H1 (cell line): ENCODE measurements around the gene RBBP5. TPM values are rescaled to one million over a fixed set of nuclear protein-coding genes. Genes with fewer than 3 reads are reported as not detected.

Experiments
- CTCF ChIA-PET: fragments of 300-600 bp; sonication (Branson Sonifier 250); formaldehyde crosslinking; loops from one replicate; lab custom pipeline; 2021; ENCODE audit not compliant: partially characterized antibody; lab: Charles Lee
- POLR2A ChIA-PET: fragments of 300-600 bp; sonication (Branson Sonifier 250); formaldehyde crosslinking; loops from one replicate; lab custom pipeline; 2021; ENCODE audit warnings: inconsistent platforms; ENCODE audit not compliant: partially characterized antibody; lab: Charles Lee
- DNase-seq, 2 experiments: peaks; one replicate each; pipeline versions ENCODE4 v3.0.0 to v3.0.0-alpha.2; 2010 to 2022; ENCODE audit warnings: low spot score in 2 of 2, low read depth in 1 of 2, mixed read lengths in 1 of 2
- FAIRE-seq: peaks from 2 replicates; lab custom pipeline; 2011; peaks lifted over from hg19 to GRCh38; lab: Jason Lieb, UNC
- H2AFZ ChIP-seq: 2 replicates; pipeline ENCODE4 v1.8.1; 2012; ENCODE audit warnings: low read length, inconsistent platforms
- H2AK5ac ChIP-seq: 2 replicates; pipeline ENCODE4 v1.6.1; 2013; ENCODE audit warnings: low read depth, low read length
- H2BK120ac ChIP-seq: replicated peaks from 2 replicates; pipeline ENCODE3; 2013; ENCODE audit warnings: low read depth, low read length, inconsistent platforms
- H2BK12ac ChIP-seq: 2 replicates; pipeline ENCODE4 v1.6.1; 2013; ENCODE audit warnings: low read depth, low read length
- H2BK15ac ChIP-seq: 2 replicates; pipeline ENCODE4 v1.6.1; 2013; ENCODE audit warnings: low read length
- H2BK20ac ChIP-seq: 2 replicates; pipeline ENCODE4 v1.6.1; 2013; ENCODE audit warnings: low read length
- H2BK5ac ChIP-seq: 2 replicates; pipeline ENCODE4 v1.6.1; 2013; ENCODE audit warnings: low read depth, low read length
- H3K14ac ChIP-seq: 2 replicates; pipeline ENCODE4 v1.6.1; 2013; ENCODE audit warnings: inconsistent platforms; ENCODE audit not compliant: insufficient read length
- H3K18ac ChIP-seq: 2 replicates; pipeline ENCODE4 v1.6.1; 2013; ENCODE audit warnings: low read length; ENCODE audit errors: extremely low read depth
- H3K23ac ChIP-seq: 2 replicates; pipeline ENCODE4 v1.6.1; 2013; ENCODE audit warnings: inconsistent platforms; ENCODE audit not compliant: insufficient read length
- H3K23me2 ChIP-seq: 2 replicates; pipeline ENCODE4 v1.6.1; 2013; ENCODE audit warnings: low read depth, low read length
- H3K27ac ChIP-seq: 2 replicates; pipeline ENCODE4 v1.6.1; 2011; ENCODE audit warnings: low read depth, low read length, inconsistent platforms
- H3K27me3 ChIP-seq, 4 experiments: replicated peaks in 1 of 4; 1 replicate in 1 of 4; 2 replicates in 3 of 4; pipeline versions ENCODE4 v1.6.1 to v1.8.1; 2011 to 2013; ENCODE audit warnings: low read length in 3 of 4, mild to moderate bottlenecking in 3 of 4, inconsistent platforms in 2 of 4, mixed read lengths in 2 of 4, moderate library complexity in 1 of 4; ENCODE audit not compliant: control insufficient read depth in 3 of 4, insufficient read depth in 3 of 4; ENCODE audit errors: extremely low read depth in 1 of 4
- H3K36me3 ChIP-seq, 4 experiments: 2 replicates each; pipeline versions ENCODE4 v1.6.1 to v1.8.1; 2011 to 2013; ENCODE audit warnings: mild to moderate bottlenecking in 4 of 4, low read length in 3 of 4, moderate library complexity in 2 of 4, control low read depth in 1 of 4, inconsistent platforms in 1 of 4; ENCODE audit not compliant: insufficient read depth in 4 of 4, control insufficient read depth in 2 of 4
- H3K4ac ChIP-seq: replicated peaks from 2 replicates; pipeline ENCODE3; 2013; ENCODE audit warnings: low read length, low read depth, mixed read lengths, inconsistent platforms; ENCODE audit not compliant: insufficient read length
- H3K4me1 ChIP-seq, 4 experiments: replicated peaks in 1 of 4; 1 replicate in 1 of 4; 2 replicates in 3 of 4; pipeline versions ENCODE4 v1.6.1 to v1.8.1; 2011 to 2013; ENCODE audit warnings: low read length in 3 of 4, inconsistent platforms in 2 of 4, mixed read lengths in 1 of 4; ENCODE audit not compliant: insufficient read depth in 4 of 4, control insufficient read depth in 3 of 4
- H3K4me2 ChIP-seq, 2 experiments: 2 replicates each; pipeline versions ENCODE4 v1.6.1 to v1.8.1; 2011 to 2013; ENCODE audit warnings: low read depth in 2 of 2, low read length in 2 of 2, control low read depth in 1 of 2, inconsistent platforms in 1 of 2, mild to moderate bottlenecking in 1 of 2; ENCODE audit not compliant: insufficient read depth in 1 of 2
- H3K4me3 ChIP-seq, 4 experiments: fragments of 200-600, 300-600 bp in 1 of 4; sonication (generic), shearing (Covaris generic), sonication (Bioruptor Twin) in 1 of 4; 2 replicates each; pipeline versions ENCODE4 v1.5.1 to v1.8.1; 2011 to 2016; ENCODE audit warnings: low read length in 4 of 4, low read depth in 3 of 4, control low read depth in 2 of 4, inconsistent platforms in 2 of 4, mild to moderate bottlenecking in 2 of 4, mixed read lengths in 1 of 4, moderate library complexity in 1 of 4; ENCODE audit not compliant: insufficient read depth in 2 of 4; ENCODE audit errors: extremely low read depth in 1 of 4
- H3K56ac ChIP-seq: replicated peaks from 2 replicates; pipeline ENCODE3; 2013; ENCODE audit warnings: low read depth, mild to moderate bottlenecking, mixed read lengths, low read length, inconsistent platforms; ENCODE audit not compliant: insufficient read length
- H3K79me1 ChIP-seq: 2 replicates; pipeline ENCODE4 v1.6.1; 2013; ENCODE audit warnings: low read depth, low read length, control low read depth
- H3K79me2 ChIP-seq, 2 experiments: 2 replicates each; pipeline versions ENCODE4 v1.6.1 to v1.8.1; 2012 to 2013; ENCODE audit warnings: low read length in 2 of 2, mild to moderate bottlenecking in 2 of 2, inconsistent platforms in 1 of 2; ENCODE audit not compliant: insufficient read depth in 2 of 2, control insufficient read depth in 1 of 2
- H3K9ac ChIP-seq, 4 experiments: replicated peaks in 1 of 4; 1 replicate in 1 of 4; 2 replicates in 3 of 4; pipeline versions ENCODE4 v1.6.1 to v1.8.1; 2011 to 2013; ENCODE audit warnings: low read depth in 3 of 4, low read length in 3 of 4, control low read depth in 2 of 4, mild to moderate bottlenecking in 2 of 4, moderate library complexity in 2 of 4, inconsistent platforms in 1 of 4; ENCODE audit errors: extremely low read depth in 1 of 4
- H3K9me3 ChIP-seq, 2 experiments: 2 replicates each; pipeline versions ENCODE4 v1.6.1 to v1.8.1; 2012 to 2013; ENCODE audit warnings: mild to moderate bottlenecking in 2 of 2, moderate library complexity in 2 of 2, control low read depth in 1 of 2, inconsistent platforms in 1 of 2, low read depth in 1 of 2, low read length in 1 of 2, mixed read lengths in 1 of 2; ENCODE audit not compliant: insufficient read depth in 2 of 2
- H4K20me1 ChIP-seq, 2 experiments: replicated peaks in 1 of 2; 2 replicates each; pipeline versions ENCODE3 to v1.8.1; 2011 to 2013; ENCODE audit warnings: inconsistent platforms in 2 of 2, low read length in 2 of 2, mild to moderate bottlenecking in 1 of 2; ENCODE audit not compliant: insufficient read depth in 2 of 2, control insufficient read depth in 1 of 2
- H4K5ac ChIP-seq: 2 replicates; pipeline ENCODE4 v1.6.1; 2013; ENCODE audit warnings: low read length, low read depth, mixed read lengths, inconsistent platforms; ENCODE audit not compliant: insufficient read length
- H4K8ac ChIP-seq: 2 replicates; pipeline ENCODE4 v1.8.0; 2013; ENCODE audit warnings: mild to moderate bottlenecking, moderate library complexity, low read length, inconsistent platforms; ENCODE audit not compliant: insufficient read depth; ENCODE audit errors: extremely low read depth
- H4K91ac ChIP-seq: replicated peaks from 2 replicates; pipeline ENCODE3; 2013; ENCODE audit warnings: low read length, mixed read lengths, inconsistent platforms; ENCODE audit not compliant: insufficient read length
- BCL11A ChIP-seq, 2 experiments: IDR thresholded peaks; one replicate each; pipeline ENCODE4 v1.6.1; 2011; ENCODE audit warnings: low read depth in 2 of 2, low read length in 2 of 2, mild to moderate bottlenecking in 2 of 2
- CTBP2 ChIP-seq: IDR thresholded peaks from 2 replicates; pipeline ENCODE4 v1.7.0; 2011; ENCODE audit warnings: borderline replicate concordance, mild to moderate bottlenecking, moderate library complexity, mixed read lengths, low read length; ENCODE audit not compliant: insufficient read depth, insufficient read length
- FOSL1 ChIP-seq: IDR thresholded peaks from 2 replicates; pipeline ENCODE4 v1.6.1; 2011; ENCODE audit warnings: mild to moderate bottlenecking, low read depth, low read length, moderate library complexity; ENCODE audit not compliant: insufficient read depth
- HDAC6 ChIP-seq: IDR thresholded peaks from one replicate; pipeline ENCODE4 v1.7.1; 2012; ENCODE audit warnings: low read depth, mild to moderate bottlenecking, inconsistent platforms, low read length, moderate library complexity
- JUND ChIP-seq: IDR thresholded peaks from 2 replicates; pipeline ENCODE4 v1.6.1; 2011; ENCODE audit warnings: mild to moderate bottlenecking, improper control_type of control experiment, low read length
- KDM4A ChIP-seq: IDR thresholded peaks from one replicate; pipeline ENCODE4 v1.7.1; 2012; ENCODE audit warnings: low read depth, mild to moderate bottlenecking, moderate library complexity, low read length, inconsistent platforms; ENCODE audit not compliant: severe bottlenecking
- SIRT6 ChIP-seq: IDR thresholded peaks from one replicate; pipeline ENCODE4 v1.7.1; 2012; ENCODE audit warnings: low read length, inconsistent platforms
- TAF7 ChIP-seq: optimal IDR thresholded peaks from 2 replicates; pipeline ENCODE3; 2011; ENCODE audit warnings: low read depth, mild to moderate bottlenecking, inconsistent platforms, low read length, moderate library complexity, borderline replicate concordance
- WGBS, 2 experiments: shearing (Covaris generic) in 1 of 2; methylation state at CpG; one replicate each; pipeline versions ENCODE4 v1.1.6 to v1.1.7; 2013 to 2015; ENCODE audit warnings: low lambda C conversion rate in 2 of 2, mixed read lengths in 2 of 2, inconsistent platforms in 1 of 2, low coverage in 1 of 2, missing lambda C conversion rate in 1 of 2; ENCODE audit not compliant: insufficient replicate concordance in 2 of 2, insufficient coverage in 1 of 2, insufficient read length in 1 of 2; ENCODE audit errors: extremely low coverage in 1 of 2, missing lambda C conversion rate in 1 of 2; 5-methylcytosine and 5-hydroxymethylcytosine counted together
- polyA plus RNA-seq, 7 experiments: library from polyadenylated mRNA; depleted of rRNA in 3 of 7; stranded (reverse) in 5 of 7; unstranded in 2 of 7; fragments of >200 nt in 5 of 7; fragments of 200-250 nt in 2 of 7; gene quantifications; 1 replicate in 5 of 7; 2 replicates in 1 of 7; 4 replicates in 1 of 7; pipeline versions ENCODE4 v1.2.1 to v1.2.3, GENCODE V29; 2011 to 2013; ENCODE audit warnings: missing spikeins in 2 of 7, mixed read lengths in 2 of 7
- total RNA-seq: library from RNA; stranded (reverse); fragmentation: NEBNext Ultra II Directional; extraction: Animal tissue kit (Norgen Biotek cat#: 25700); gene quantifications from 2 replicates; pipeline ENCODE4 v1.2.1, GENCODE V29; 2021

RBBP5 gene
- total and polyA plus RNA-seq, 2 of the 8 experiments (the other 6 are each of a cell fraction or from before 2014, with no cell fraction given), result 6.7 to 21.5 TPM

DNA sequence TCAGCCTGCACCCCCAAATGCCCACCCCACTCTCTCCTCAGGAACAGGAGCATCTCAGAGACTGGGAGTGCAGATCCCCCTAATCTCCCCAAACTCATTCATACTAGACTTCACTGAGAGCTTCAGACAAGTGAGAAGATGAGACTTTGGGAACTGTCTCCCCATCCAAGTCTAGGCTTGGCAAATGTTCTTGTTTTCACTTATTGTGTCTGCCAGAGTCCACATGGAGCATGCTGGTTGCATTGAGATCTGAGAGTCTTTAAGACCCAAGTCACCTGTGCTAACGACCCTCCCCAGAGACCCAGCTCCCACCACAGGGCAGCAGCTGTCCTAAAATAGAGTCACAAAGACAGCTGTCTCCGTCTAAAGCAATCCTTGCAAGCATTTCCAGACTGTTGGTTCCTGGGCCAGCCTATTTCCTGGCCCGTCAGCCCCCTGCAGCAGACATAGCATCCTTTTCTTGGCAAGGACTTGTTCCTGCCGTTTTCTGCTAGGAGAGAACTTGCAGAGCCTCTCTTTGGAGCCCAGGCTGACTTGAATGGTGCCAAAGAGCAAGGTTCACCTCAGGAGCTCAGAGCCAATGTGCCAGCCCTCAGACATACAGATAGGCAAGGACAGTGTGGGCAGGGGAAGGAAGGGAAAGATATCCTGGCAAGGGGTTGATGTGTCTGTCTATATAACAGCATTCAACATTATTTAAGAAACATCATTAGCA, 80.6 kb downstream of the RBBP5 start:
- no peak overlapping the region for H2BK5ac ChIP-seq
- FAIRE-seq, result no peak

More for the DNA sequence above, 80.6 kb downstream of the RBBP5 start:
- H4K20me1 ChIP-seq, result no peaks in the 10 kb centered on the region
- TF ChIP-seq SIRT6, result no peak
- TF ChIP-seq FOSL1, result no peak
- no peak for TF ChIP-seq JUND
- no peak for TF ChIP-seq HDAC6
- no peak for TF ChIP-seq CTBP2
- no peak for TF ChIP-seq BCL11A (IDR thresholded peaks at IDR 0.05; ENCODE audit: low read depth in 2 of 2, low read length in 2 of 2)
- no peak for TF ChIP-seq TAF7
- TF ChIP-seq KDM4A, result no peak
- TF ChIP-seq, all 59 proteins: peak for 0
- Histone ChIP-seq H3K79me1 (no peaks in the 10 kb centered on the region), H2BK120ac (no peak overlapping the region), H3K4me2 (no peak overlapping the region), H3K9ac (no peak overlapping the region), H4K8ac (no peak overlapping the region; the same call in 1 of the 2 replicates), H3K4me1 (peaks cover 13 to 27% (median 16%) of the 10 kb centered on the region in 4 experiments), H4K5ac (no peak overlapping the region), H4K91ac (no peak overlapping the region), H3K27me3 (peaks cover 0 to 32% (median 18%) of the 10 kb centered on the region in 4 experiments; a peak in 5 of 7 replicates), H2BK20ac (no peak overlapping the region), H2AFZ (no peak overlapping the region), H2BK12ac (no peak overlapping the region), H3K36me3 (no peaks in the 10 kb centered on the region), H3K18ac (no peak overlapping the region), H3K23me2 (peaks cover 3% of the 10 kb centered on the region; the same call in 1 of the 2 replicates), H3K14ac (no peak overlapping the region), H3K79me2 (no peaks in the 10 kb centered on the region), H3K9me3 (no peaks in the 10 kb centered on the region), H2BK15ac (no peak overlapping the region), H3K56ac (no peak overlapping the region), H3K4me3 (no peak overlapping the region), H3K4ac (no peak overlapping the region), H2AK5ac (no peak overlapping the region), H3K23ac (no peak overlapping the region), H3K27ac (no peak overlapping the region)
- CTCF ChIA-PET, result interaction anchor here (0.6 to 33.2 kb wide), 8 partner anchors 10 to 916 kb away, joined by 3 to 531 read pairs (median 5); no protein-coding TSS in a partner anchor
- 86% methylated on average over 4 of the region's 4 CpGs; no CpG with 5 or more reads in 1 of the 2 experiments for WGBS, 2 experiments
- POLR2A ChIA-PET, result interaction anchor here (1.6 kb wide), 1 partner anchor 20 kb away, joined by 3 read pairs; no protein-coding TSS in a partner anchor
- DNase-seq, result no peak
